Measurements from ENCODE around the gene MAD1L1. TPM values are rescaled to one million over a fixed set of nuclear protein-coding genes. Genes with fewer than 3 reads are reported as not detected.

The MAD1L1 gene
- total and polyA plus RNA-seq, 2 donors (not counting 3 experiments of a cell fraction or from before 2014, with no cell fraction given): 34.1 to 42.3 TPM

DNA sequence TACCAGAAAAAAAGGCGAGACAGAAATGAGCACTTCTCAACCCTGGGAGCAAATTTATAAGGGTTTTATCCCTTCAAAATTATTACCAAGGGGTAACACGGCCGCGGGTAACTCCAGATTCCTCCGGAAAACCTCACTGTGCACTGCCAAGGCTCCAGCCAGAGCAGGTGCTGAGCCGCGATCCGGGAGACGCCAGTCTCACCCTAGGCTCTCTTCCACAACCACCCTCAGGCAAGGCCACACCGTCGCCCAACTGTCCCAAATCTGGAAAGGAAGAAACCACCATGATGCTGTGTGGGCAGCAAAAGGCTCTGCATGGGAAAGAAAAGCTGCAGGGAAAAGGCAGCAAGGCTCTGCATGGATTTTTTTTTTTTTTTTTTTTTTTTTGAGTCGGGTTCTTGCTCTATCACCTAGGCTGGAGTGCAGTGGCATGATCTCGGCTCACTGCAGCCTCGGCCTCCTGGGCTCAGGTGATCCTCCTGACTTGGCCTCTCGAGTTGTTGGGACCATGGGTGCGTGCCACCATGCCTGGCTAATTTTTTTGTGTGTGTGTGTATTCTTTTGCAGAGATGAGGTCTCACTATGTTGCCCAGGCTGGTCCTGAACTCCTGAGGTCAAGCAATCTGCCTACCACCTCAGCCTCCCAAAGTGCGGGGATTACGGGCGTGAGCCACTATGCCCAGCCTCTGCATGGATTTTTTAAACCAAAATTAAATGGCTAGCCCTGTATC is 39.0 kb downstream of the MAD1L1 start:
- BruUV-seq (replicated peaks): no TSS peak
- ChIA-PET CTCF (no interaction called here), POLR2A (no interaction called here)
- Histone ChIP-seq H3K4me1 (ENCODE audit: control insufficient read depth, extremely low read depth, insufficient read depth, low read length) (no peaks in the 10 kb centered on the region), H3K9ac (replicated peaks; ENCODE audit: extremely low read depth, insufficient read depth, low read length) (no peak overlapping the region), H3K79me2 (ENCODE audit: control insufficient read depth, insufficient read depth, low read length) (no peaks in the 10 kb centered on the region), H3K4me2 (ENCODE audit: insufficient read depth, low read length) (no peak overlapping the region), H3K36me3 (ENCODE audit: control insufficient read depth in 2 of 2, extremely low read depth in 1 of 2, insufficient read depth in 2 of 2, low read length in 2 of 2) (peaks cover 0 to 8% of the 10 kb centered on the region in 2 experiments), H3K4me3 (replicated peaks in 1 of 3; ENCODE audit: insufficient read depth in 1 of 3, low read depth in 1 of 3, low read length in 3 of 3) (no peak overlapping the region), H4K20me1 (replicated peaks; ENCODE audit: control insufficient read depth, extremely low read depth, insufficient read depth, low read length) (no peaks in the 10 kb centered on the region), H3K27ac (ENCODE audit: insufficient read depth, low read depth, low read length) (no peak overlapping the region), H3K9me3 (replicated peaks; ENCODE audit: control insufficient read depth, insufficient read depth, low read length) (no peaks in the 10 kb centered on the region), H3K27me3 (ENCODE audit: control insufficient read depth in 2 of 2, insufficient read depth in 2 of 2, low read length in 2 of 2) (no peaks in the 10 kb centered on the region), H3K9me1 (replicated peaks; ENCODE audit: control insufficient read depth, extremely low read depth, insufficient read depth, low read length) (no peaks in the 10 kb centered on the region), H2AFZ (ENCODE audit: low read depth, low read length) (no peak overlapping the region)
- dilution Hi-C loops (cut with MboI; ENCODE audit: extremely low pct_ligation_motif_present, low sequenced_read_pairs) (no loop called here), intact Hi-C loops (cut with micrococcal nuclease) (no loop called here)
- no peak for DNase-seq (ENCODE audit: low read depth, low spot score)
- TF ChIP-seq EZH2 (IDR thresholded peaks at IDR 0.05; ENCODE audit: borderline replicate concordance, low read depth, low read length, severe bottlenecking) (no peak), POLR2AphosphoS5 (IDR thresholded peaks at IDR 0.05; ENCODE audit: insufficient read depth, low read depth, low read length) (no peak), GATA2 (IDR thresholded peaks at IDR 0.05; ENCODE audit: insufficient read depth, insufficient read length, low read depth, low read length) (no peak)
- TF ChIP-seq, protein P1, sequence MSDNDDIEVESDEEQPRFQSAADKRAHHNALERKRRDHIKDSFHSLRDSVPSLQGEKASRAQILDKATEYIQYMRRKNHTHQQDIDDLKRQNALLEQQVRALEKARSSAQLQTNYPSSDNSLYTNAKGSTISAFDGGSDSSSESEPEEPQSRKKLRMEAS (IDR thresholded peaks at IDR 0.05; ENCODE audit: insufficient read depth, insufficient read length): no peak
- FAIRE-seq: no peak

DNA sequence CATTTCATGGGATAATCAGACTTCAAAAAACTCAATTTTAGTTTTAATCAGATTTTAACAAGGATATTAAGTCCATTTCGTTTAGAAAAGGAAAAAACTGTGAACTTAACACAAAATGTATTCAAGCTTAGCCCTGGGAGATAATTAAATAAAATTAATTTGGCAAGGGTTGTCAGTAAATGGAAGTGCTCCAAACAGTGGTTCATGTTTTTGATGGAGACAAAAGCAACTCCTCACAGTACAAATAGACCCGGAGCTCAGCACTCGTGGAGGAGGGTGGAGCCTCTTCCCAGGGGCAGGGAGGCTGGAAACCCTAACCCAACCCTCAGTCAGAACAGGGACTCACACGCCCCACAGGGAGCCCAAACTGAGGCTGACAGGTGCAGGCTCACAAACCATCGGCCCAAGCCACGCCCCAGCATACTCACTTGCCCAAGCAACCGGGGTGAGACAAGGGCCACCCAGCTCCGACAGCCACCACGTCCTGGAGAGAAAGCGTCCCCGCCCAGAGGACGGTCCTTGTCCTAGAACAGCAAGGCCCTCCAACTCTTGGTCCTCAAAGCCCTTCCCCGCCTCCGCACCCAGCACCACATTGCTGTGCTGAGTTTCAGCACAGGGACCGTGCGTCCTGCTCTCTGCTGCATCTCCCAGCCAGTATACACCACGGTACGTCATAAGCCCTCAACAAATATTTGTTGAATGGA is 39.8 kb downstream of the MAD1L1 start:
- ChIA-PET CTCF (no interaction called here), POLR2A (no interaction called here)
- intact Hi-C loops (cut with micrococcal nuclease) (no loop called here), dilution Hi-C loops (cut with MboI; ENCODE audit: extremely low pct_ligation_motif_present, low sequenced_read_pairs) (no loop called here)
- Histone ChIP-seq H3K9me1 (replicated peaks; ENCODE audit: control insufficient read depth, extremely low read depth, insufficient read depth, low read length) (no peaks in the 10 kb centered on the region), H3K9ac (replicated peaks; ENCODE audit: extremely low read depth, insufficient read depth, low read length) (no peak overlapping the region), H4K20me1 (replicated peaks; ENCODE audit: control insufficient read depth, extremely low read depth, insufficient read depth, low read length) (no peaks in the 10 kb centered on the region), H3K9me3 (replicated peaks; ENCODE audit: control insufficient read depth, insufficient read depth, low read length) (no peaks in the 10 kb centered on the region), H3K4me1 (ENCODE audit: control insufficient read depth, extremely low read depth, insufficient read depth, low read length) (no peaks in the 10 kb centered on the region), H3K27me3 (ENCODE audit: control insufficient read depth in 2 of 2, insufficient read depth in 2 of 2, low read length in 2 of 2) (no peaks in the 10 kb centered on the region), H3K79me2 (ENCODE audit: control insufficient read depth, insufficient read depth, low read length) (no peaks in the 10 kb centered on the region), H3K4me3 (replicated peaks in 1 of 3; ENCODE audit: insufficient read depth in 1 of 3, low read depth in 1 of 3, low read length in 3 of 3) (no peak overlapping the region), H2AFZ (ENCODE audit: low read depth, low read length) (no peak overlapping the region), H3K27ac (ENCODE audit: insufficient read depth, low read depth, low read length) (no peak overlapping the region), H3K36me3 (ENCODE audit: control insufficient read depth in 2 of 2, extremely low read depth in 1 of 2, insufficient read depth in 2 of 2, low read length in 2 of 2) (peaks cover 0 to 8% of the 10 kb centered on the region in 2 experiments), H3K4me2 (ENCODE audit: insufficient read depth, low read length) (no peak overlapping the region)
- no peak for FAIRE-seq
- BruUV-seq (replicated peaks): no TSS peak
- TF ChIP-seq MYC (IDR thresholded peaks at IDR 0.05; ENCODE audit: low read depth, low read length): no peak
- DNase-seq (ENCODE audit: low read depth, low spot score): no peak
